Measurements from ENCODE around the gene OR52I1.

DNA sequence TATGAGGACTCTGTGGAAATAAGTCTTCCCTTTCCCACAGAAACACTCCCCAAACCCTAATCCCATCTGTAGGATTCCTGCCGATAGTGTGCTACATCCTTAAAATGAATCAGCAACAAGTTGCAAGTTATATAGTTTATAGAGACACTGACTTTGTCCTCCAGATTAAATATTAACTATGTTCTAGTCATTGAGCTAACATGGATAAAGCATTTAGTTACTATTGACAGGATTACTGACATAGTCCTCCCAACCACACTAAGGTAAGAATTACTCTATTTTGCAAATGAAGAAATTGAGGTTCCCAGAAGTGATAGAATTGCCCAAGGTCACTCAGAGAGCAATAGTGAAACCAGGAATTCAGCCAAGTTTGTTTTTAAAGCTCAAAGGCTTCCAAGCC is 47.0 kb upstream of the OR52I1 start:
- TF ChIP-seq, protein P1, sequence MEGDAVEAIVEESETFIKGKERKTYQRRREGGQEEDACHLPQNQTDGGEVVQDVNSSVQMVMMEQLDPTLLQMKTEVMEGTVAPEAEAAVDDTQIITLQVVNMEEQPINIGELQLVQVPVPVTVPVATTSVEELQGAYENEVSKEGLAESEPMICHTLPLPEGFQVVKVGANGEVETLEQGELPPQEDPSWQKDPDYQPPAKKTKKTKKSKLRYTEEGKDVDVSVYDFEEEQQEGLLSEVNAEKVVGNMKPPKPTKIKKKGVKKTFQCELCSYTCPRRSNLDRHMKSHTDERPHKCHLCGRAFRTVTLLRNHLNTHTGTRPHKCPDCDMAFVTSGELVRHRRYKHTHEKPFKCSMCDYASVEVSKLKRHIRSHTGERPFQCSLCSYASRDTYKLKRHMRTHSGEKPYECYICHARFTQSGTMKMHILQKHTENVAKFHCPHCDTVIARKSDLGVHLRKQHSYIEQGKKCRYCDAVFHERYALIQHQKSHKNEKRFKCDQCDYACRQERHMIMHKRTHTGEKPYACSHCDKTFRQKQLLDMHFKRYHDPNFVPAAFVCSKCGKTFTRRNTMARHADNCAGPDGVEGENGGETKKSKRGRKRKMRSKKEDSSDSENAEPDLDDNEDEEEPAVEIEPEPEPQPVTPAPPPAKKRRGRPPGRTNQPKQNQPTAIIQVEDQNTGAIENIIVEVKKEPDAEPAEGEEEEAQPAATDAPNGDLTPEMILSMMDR (IDR thresholded peaks at IDR 0.05; ENCODE audit: low read depth, low read length): no peak
- no peak for TF ChIP-seq EZH2phosphoT487 (IDR thresholded peaks at IDR 0.05; ENCODE audit: low read depth)
